GM19395 (cell line): ENCODE results near the gene CCDC9B.

Source experiments
- ATAC-seq: cut with Tn5 transposase; IDR thresholded peaks from one replicate; pipeline ENCODE4 v1.9.1; 2021; ENCODE audit warnings: mild to moderate bottlenecking, moderate library complexity; ENCODE audit not compliant: unreplicated experiment

CCDC9B gene

DNA sequence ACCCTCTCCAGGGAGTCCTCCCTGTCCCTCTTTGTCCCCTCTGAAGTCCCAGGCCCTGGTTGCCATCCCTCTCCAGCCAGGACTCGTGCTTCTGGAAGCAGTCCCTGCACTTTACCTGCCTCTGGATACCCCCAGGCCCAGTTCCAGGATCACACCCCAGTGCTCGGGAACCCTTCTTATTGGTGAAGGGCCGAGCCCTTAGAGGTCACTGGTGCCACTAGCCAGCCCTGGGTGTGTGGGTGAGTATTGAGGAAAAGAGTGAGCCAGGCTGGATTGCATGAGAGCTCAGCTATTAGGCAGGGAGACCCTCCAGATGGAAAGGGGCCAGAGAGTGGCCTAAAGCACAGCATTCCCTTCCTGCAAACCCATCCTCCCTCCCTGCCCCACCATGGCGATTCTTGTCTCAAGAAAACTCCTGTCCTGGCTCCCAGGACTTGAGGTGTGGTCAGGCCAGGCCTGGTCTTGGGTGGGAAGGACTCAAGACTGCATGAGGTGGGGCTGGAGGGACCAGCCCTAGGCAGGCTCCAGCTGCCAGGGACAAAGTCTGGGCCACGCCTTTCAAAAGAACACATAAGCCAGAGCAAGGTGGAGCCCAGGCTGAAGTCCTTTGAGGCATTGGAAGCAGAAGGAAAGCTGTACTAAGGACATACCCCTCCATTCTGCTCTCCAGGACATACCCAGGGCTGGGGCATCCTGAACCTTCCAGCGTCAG, 5.3 kb upstream of the CCDC9B start:
- ATAC-seq = no peak

GRCh38 chr15:40345225-40345866, 4.6 kb upstream of the CCDC9B start:
- no peak for ATAC-seq

- ATAC-seq = no peak
These were observed 3.9 kb upstream of the CCDC9B start for GRCh38 chr15:40344631-40345120.

GRCh38 chr15:40344217-40344616, 3.5 kb upstream of the CCDC9B start:
- ATAC-seq = no peak

GRCh38 chr15:40343512-40343911, 2.8 kb upstream of the CCDC9B start:
- no peak for ATAC-seq

DNA sequence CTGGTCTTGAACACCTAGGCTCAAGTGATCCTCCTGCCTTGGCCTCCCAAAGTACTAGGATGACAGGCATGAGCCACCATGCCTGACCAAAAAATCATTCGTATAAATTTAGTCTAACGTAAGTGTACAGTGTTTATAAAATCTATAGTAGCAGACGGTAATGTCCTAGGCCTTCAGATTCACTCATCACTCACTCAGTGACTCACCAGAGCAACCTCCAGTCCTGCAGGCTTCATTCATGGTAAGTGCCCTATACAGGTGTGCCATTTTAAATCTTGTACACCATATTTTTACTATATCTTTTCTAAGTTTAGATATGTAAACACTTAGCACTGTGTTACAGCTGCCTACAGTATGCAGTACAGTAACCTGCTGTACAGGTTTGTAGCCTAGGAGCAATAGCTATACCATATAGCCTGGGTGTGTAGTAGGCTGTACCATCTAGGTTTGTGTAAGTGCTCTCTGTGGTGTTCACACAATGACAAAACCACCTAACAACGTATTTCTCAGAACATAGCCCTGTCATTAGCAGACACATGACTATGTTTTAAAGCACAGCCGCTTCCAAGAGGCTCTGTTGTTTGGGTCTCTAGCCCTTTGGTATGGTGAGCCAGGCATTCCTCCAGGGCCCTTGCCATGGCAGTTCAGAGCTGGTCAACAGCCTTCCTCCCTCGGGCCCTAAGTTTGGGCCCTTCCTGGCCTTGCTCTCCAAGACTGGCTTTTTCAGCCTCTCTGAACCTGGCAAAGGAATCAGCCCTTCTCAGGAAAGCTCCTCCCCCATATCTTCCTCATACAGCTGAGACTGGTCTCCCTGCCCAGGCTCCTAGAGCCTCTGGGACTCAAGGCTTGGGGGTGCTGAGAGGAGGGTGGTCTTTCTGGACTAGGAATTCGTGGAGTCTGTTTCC, 1.9 kb upstream of the CCDC9B start:
- no peak for ATAC-seq

GRCh38 chr15:40340038-40340739, 550 bp downstream of the CCDC9B start:
- ATAC-seq = no peak

DNA sequence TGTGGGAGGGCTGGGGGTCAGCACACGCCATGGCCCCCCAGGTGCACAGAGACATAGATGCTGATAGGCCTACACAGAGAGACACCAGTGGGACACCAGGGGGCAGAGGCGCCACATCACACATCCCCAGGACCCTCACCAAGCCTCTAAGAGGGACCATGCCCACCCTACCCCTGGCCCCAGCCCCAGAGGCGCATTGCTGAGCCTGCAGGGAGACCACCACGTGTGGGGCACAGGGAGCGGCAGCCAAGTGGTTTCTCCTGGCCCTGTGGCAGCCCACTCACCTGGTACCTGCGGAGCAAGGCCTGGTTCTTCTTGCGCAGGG, 1.2 kb downstream of the CCDC9B start:
- no peak for ATAC-seq

DNA sequence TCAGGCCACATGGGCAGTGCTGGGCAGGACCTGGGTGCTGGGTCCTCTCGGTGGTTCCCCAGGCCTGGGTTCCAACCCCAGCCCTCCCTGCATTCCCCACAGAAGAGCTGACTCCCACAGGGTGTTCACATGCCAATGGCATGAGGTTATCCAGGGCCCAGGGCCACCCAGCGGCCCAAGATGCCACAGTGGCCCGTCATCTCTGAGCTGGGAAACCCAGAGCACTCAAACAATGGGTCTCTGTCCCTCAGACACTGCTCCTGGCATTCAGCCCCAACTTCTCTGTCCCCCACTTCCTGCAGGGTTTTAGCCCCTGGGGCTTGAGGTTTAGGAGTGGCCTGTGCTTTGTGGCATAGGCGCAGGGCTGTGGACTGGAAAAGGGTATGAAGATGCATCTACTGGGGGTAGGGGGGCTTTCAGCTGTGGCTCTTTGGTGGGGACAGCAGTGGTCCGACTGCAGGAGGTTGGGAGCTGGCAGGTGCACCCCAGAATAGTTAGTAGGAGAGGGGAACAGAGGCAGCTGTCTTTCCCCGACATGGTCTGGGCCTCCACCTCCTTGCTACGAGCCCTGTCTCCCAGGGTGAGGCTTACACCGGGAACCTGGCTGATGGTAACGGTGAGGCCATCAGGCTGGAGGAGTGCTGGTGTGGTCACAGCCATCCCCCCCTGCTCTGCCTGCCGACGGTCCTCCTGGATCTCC, 1.7 kb downstream of the CCDC9B start:
- no peak for ATAC-seq

DNA sequence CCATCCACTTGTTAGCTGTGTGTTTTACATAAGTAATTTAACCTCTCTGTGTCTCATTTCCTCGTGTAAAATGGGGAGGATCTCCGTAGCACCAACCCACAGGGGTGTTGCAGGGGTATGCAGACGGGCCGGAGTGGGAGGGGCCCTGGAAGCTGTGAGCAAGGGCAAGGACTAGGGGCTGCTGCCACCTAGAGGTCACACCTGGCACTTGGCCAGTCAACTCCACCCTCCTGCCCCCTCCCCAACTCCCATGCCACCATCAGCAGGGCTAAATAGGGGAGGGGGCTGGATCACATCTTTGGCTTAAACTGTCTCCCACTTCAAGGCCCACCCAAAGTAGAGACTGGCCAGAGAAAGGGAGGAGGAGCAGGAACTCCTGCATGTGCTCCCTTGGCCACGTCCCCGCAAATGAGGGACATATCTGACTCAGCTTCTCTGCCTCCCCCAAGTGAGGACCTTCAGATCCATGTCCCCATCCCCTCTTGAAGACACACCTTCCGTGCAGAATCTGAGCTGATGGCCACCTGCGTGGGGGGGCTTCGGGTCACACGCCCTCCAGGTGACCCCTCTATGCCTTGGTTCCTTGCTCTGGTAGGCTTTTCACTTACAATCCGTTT, 2.6 kb downstream of the CCDC9B start:
- no peak for ATAC-seq

GRCh38 chr15:40337597-40337996, 3.1 kb downstream of the CCDC9B start:
- ATAC-seq = no peak

DNA sequence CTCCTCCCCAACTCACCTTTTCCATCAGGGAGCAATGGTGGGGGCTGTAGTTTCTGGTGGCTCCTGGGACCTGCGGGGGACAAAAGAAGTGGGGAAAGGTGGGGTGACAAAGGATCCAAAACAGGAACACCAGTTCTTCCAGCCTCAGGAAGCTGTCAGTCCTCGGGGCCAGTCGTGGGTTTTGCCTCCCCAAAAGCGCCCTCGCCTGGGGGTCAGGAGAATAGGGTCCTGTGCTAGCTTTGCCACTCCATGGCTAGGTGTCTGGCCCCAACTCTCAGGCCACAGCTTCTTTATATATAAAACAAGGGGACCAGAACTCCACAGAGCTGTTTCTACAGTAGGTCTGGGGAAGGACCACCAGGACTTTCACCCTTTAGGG, 4.0 kb downstream of the CCDC9B start:
- no peak for ATAC-seq

DNA sequence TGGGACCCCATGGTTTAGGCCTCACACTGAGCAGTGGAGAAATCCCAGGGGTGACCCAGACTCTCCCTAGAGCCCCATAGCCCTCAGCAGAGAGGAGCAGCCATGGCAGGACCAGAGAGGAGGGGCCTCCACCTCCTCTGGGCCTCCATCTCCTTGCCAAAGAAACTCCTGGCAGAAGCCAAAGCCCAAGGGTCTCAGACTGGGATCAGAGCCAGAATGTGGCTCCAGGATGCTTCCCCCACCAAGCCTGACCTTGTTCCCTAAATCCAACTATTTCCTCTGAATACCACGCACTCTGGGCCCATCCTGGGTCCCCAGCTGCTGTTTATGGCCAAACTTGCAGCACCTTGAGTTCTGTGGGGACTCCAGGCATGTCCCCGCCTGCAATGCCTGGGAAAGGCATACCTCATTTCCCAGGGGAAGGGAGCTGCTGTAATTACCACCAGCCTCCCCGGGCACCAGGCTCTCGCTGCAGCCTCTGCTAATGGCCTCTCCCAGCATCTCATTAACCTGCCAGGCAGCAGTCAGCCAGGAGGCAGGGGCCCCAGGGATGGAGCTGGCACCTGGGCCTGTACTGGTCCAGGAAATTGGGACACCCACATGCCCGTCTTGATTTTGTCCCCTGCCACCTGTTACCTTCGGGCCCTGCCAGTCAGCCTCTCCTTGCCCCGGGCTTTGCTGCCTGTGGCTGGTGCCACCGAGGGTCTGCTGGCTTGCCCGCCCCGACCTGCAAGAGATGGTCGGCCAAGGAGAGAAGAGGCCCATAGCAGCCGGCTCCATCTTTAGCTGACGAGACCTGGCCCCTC, 4.6 kb downstream of the CCDC9B start:
- no peak for ATAC-seq

DNA sequence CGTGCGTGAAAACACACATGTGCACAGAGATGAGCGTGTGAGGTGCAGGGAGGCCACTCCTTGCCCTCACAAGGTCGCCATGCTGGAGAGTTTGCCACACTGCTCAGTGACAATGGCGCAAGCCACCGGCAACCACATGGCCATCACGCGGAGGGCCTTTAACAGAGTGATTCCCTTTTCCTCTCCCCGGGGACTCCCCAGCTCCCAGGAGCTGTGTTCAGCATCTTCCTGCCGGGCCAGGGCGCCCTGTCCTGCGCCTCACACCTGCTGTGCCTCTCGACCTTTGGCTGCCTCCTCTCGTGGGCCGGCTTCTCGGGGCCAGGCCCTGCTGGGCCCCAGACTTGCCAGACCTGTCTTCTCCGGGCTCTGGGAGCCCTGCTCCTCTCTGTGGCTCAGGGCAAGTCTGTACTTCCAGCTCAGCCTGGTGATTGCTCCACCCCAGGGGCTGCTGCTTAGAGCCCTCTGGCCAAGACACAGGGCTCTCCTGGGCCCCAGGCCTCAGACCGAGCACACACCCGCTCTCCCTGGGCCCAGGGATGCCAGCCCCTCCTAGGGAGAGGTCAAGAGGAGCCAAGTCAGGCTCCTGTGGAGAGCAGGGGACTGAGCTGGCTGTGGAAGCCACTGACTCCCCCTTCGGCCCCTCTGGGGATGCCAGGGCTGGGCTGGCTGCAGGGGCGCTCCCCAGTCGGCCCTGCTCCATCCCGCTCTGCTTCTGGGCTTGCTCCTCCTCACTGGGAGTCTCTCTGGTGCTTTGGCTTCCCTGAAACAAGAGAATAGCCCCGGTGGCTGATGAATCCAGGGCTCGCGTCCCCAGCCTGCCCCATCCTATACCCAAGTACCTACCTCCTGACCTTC, 5.6 kb downstream of the CCDC9B start:
- no peak for ATAC-seq

- ATAC-seq = no peak
These were observed 6.2 kb downstream of the CCDC9B start for GRCh38 chr15:40334541-40334940.

- ATAC-seq = no peak
These were observed 6.7 kb downstream of the CCDC9B start for GRCh38 chr15:40333922-40334492.

DNA sequence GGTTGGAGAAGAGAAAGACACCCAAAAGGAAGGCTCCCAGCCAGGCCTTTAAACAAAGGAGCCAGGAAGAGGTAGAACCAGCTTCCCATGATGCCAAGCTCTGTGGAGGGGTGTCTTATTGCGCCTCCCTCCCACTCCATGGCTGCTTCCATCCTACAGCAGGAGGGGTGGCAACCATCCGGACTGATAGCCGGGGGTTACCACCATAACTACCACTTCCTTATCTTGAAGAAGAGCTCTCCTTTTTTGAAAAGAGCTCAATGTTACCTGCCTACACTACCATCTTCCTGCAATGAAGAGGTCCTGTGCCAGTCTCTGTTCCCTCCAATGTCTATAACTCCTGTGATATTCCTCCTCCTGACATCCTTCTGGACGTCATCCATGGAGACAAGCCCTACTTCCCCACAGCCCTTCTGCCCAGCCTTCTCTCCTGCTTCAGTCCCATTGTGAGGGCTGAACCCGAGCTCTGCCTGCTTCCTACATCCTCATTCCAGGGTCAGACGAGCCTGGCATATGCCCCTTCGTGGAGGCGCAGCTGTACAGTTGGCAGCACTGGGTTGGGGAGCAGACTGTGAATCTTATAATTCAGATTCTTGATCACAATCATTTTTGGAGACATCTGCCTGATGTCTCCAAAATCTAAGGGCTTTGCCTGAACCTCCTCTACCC, 8.5 kb downstream of the CCDC9B start:
- no peak for ATAC-seq
